NCI-H1048 (cell line): ENCODE results near the gene EFCAB7.
A peak's percentile ranks its signal among the peaks of the same experiment; 100 is the strongest.

Experiments used
- DNase-seq: peaks from one replicate; lab custom pipeline; 2025; lab: John Stamatoyannopoulos, UW

EFCAB7 gene

GRCh38 chr1:63522891-63523728, at the start of gene EFCAB7, which contains the start of gene ITGB3BP:
Gene EFCAB7, plus strand, starts transcription at chr1:63523525. Its CDS starts 2,048 bp downstream, at chr1:63525573.
Gene ITGB3BP, minus strand, starts transcription at chr1:63523225. Its CDS starts 92 bp downstream, at chr1:63523133.
- DNase-seq, result peak; percentile 83

DNA sequence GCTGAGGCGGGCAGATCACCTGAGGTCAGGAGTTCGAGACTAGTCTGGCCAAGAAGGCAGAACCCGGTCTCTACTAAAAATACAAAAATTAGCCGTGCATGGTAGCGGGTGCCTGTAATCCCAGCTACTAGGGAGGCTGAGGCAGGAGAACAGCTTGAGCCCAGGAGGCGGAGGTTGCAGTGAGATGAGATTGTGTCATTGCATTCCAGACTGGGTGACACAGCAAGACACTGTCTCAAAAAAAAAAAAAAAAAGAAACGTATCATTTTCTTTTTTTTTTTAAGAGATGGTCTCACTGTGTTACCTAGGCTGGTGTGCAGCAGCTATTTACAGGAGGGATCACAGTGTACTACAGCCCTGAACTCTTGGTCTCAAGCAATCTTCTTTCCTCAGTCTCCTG, 47.6 kb upstream of the EFCAB7 start:
- no peak for DNase-seq

GRCh38 chr1:63480057-63480456, 43.3 kb upstream of the EFCAB7 start:
- no peak for DNase-seq

DNA sequence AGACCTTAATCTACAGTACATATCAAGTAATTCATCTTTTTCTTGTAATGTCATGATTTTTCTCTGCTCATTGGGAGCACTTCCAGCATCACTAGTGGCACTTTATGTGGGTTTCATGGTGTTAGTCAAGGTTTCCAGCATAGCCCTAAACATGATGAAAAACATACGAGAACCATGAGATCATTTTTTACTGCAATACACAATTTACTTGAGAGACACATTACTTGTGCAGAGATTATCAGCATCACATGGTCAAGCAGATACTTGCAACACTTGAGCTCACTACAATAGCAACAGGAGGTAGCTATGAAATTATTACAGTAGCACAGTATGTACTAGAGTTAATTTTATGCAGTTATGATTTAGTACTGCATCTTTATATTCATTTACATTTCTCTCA, 36.7 kb upstream of the EFCAB7 start:
- no peak for DNase-seq

DNA sequence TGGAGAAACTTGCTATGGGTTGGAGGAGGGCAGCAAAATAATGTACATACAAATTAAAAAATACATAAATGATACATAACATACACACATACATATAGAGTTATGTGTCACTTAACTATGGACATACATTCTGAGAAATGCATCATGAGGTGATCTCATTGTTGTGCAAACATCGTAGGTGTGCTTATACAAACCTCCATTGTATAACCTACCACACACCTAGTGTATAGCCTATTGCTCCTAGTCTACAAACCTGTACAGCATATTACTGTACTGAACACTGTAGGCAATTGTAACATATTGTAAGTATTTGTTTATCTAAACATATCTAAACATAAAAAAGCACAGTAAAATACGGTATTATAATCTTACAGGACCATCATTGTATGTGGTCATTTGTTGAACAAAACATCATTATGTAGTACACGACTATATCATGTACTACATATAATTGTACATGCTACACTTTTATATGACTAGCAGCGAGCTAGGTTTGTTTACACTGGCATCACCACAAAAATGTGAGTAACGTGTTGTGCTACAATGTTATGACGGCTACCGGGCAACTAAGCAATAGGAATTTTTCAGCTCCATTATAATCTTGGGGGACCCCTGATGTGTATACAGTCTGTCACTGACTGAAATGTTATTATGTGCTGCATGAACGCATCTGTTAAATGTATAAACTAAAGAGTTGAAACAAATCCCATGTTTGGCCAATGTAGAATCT, 35.8 kb upstream of the EFCAB7 start:
- DNase-seq, result no peak

DNA sequence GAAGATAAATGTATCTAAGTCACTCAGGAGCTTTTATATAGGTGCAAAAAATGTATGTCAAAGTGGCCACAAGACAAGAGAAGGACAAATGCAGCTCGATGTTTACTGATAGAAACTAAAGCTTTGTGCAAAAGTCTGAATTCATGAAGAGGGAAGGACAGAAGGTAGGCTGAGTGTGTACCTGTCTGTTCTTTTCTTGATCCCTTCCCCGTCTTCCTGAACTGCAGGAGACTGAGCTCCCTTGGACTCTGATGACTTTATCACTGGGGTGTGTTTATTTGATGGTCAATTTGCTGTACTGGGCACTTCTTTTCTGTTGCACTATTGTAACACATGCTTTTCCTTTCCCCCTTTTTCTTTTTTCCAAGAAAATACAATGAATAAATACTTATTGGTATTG, 25.7 kb upstream of the EFCAB7 start:
- DNase-seq, result no peak

DNA sequence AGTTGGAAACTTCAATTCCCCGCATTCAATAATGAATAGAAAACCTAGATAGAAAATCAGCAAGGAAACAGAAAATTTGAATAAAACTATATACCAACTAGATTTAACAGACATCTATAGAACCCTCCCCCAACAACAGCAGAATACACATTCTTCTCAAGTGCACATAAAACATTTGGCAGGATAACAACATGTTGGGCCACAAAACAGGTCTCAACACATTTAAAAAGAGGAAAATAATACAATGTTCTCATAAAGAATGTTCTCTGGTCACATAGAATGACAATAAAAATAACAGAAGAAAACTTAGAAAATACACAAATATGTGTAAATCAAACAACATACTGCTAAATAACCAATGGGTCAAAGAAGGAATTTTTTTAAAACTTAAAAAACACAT, 25.2 kb upstream of the EFCAB7 start:
- DNase-seq, result no peak

GRCh38 chr1:63501256-63501655, 22.1 kb upstream of the EFCAB7 start:
- no peak for DNase-seq

GRCh38 chr1:63506782-63507181, 16.5 kb upstream of the EFCAB7 start:
- DNase-seq, result no peak

DNA sequence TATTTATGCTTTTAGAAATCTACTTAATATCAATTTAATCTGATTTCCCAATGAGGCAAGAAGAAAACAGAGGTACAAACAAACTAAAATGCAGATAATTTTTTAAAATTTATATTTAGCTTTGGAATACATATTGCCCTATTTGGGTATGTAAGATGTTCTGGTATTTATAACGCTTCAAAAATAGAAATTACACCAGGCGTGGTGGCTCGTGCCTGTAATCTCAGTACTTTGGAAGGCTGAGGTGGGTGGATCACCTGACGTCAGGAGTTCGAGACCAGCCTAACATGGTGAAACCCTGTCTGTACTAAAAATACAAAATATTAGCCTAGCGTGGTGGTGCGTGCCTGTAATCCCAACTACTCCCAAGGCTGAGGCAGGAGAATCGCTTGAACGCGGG, 13.6 kb upstream of the EFCAB7 start:
- no peak for DNase-seq

GRCh38 chr1:63512584-63512983, 10.7 kb upstream of the EFCAB7 start:
- no peak for DNase-seq

GRCh38 chr1:63516629-63517028, 6.7 kb upstream of the EFCAB7 start:
- DNase-seq, result no peak

GRCh38 chr1:63523738-63524137, 413 bp downstream of the EFCAB7 start:
- DNase-seq, result no peak

DNA sequence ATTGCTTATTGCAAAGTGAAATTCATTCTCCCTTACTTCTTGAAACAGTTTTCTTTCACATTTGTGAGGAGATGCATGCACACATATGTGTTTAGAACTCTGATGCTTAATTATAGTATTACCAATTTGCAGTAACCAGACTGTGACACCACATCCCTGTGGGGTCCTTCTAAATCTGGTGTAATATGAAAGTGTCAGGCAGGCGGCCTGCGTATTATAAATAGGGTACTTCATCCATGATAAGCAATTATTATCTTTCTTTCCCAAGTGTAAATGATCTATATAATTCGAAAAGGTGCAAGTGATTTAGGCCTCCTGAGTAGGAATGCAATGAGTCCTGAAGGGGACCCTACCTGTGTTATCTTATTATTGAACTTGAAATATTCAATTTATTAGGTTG, 876 bp downstream of the EFCAB7 start:
- no peak for DNase-seq

DNA sequence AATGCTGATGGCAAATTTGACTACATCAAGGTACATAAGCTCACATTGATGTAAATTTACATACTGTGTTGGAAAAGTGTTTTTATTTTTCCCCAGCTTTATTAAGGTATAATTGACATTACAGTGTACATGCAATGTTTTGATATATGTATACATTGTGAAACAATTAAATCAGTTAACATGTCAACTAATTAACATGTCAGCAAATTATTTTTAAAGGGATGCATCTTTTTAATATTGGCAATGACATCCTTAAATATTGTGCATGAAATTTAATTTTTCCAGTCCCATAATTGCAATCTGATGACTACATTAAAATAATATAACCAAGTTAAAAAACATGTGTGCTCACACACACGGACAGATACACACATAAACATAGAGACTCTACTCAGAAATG, 9.4 kb downstream of the EFCAB7 start:
- DNase-seq, result no peak

- no peak for DNase-seq
These were observed 10.6 kb downstream of the EFCAB7 start for GRCh38 chr1:63533931-63534330.

- no peak for DNase-seq
These were observed 11.1 kb downstream of the EFCAB7 start for GRCh38 chr1:63534406-63534805.

GRCh38 chr1:63537006-63537405, 13.7 kb downstream of the EFCAB7 start:
- no peak for DNase-seq

DNA sequence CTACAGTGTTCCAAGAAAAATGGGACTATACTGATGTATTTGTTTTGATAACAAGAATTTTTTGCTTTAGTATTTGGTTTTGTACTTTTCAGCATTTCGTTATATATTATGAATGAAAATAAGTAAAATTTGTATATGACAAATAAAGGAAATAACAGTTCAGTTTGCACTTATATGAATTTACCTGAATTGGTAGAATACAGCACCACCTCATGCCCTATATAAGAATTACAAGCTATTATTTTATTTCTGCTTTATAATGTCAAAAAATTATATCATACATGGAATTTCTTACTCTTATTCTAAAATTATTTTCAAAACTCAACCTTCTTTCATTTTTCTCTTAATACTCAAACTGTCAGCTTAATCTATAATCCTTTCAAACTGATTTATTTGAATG, 14.6 kb downstream of the EFCAB7 start:
- DNase-seq, result no peak

GRCh38 chr1:63545780-63546179, 22.5 kb downstream of the EFCAB7 start:
- no peak for DNase-seq

GRCh38 chr1:63547621-63548294, 24.4 kb downstream of the EFCAB7 start:
- DNase-seq, result no peak

GRCh38 chr1:63548303-63548702, 25.0 kb downstream of the EFCAB7 start:
- no peak for DNase-seq

DNA sequence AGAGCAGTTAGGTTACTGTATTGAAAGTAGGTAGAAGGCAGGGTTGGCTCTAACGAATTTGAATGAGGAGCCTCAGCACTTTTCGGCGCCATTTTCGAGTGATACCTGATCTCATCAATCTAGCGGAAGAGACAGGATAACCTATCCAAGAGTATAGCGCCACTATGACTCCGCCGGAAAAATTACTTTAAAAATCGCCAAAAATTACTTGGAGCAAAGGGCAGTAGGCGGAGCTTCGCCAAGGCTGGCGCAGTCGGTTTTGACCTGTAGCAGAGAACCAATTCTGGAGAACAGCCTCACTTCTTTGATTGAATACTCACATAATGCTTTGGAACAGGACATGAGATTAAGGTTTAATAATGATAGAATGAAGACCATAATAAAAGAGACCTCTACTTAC, 25.6 kb downstream of the EFCAB7 start:
- DNase-seq, result no peak
